RWPE2 (cell line): ENCODE measurements around the gene CARD9.

Experiments used
- ATAC-seq: fragments of 200-7000 bp; cut with Tn5 transposase; 3 replicates; pipeline ENCODE4 v1.9.1; 2021; ENCODE audit warnings: low read depth
- DNase-seq: peaks from one replicate; pipeline ENCODE4 v3.0.0-alpha.2; 2020; ENCODE audit warnings: low spot score
- H3K27ac ChIP-seq: fragments of 450-650 bp; 2 replicates; pipeline ENCODE4 v1.5.1; 2017; ENCODE audit warnings: mild to moderate bottlenecking; ENCODE audit not compliant: poor library complexity, severe bottlenecking
- H3K27me3 ChIP-seq: fragments of 250-450 bp; sonication (Bioruptor Pico); 2 replicates; pipeline ENCODE4 v1.5.1; 2021; ENCODE audit warnings: mild to moderate bottlenecking, moderate library complexity; ENCODE audit not compliant: insufficient read depth, poor library complexity, severe bottlenecking
- H3K36me3 ChIP-seq: fragments of 250-450 bp; sonication (Bioruptor Pico); 2 replicates; pipeline ENCODE4 v1.5.1; 2020; ENCODE audit warnings: low read depth, mild to moderate bottlenecking, moderate library complexity
- H3K4me1 ChIP-seq: fragments of 250-450 bp; sonication (Bioruptor Pico); 2 replicates; pipeline ENCODE4 v1.5.1; 2021; ENCODE audit warnings: mild to moderate bottlenecking, moderate library complexity; ENCODE audit not compliant: insufficient read depth, poor library complexity, severe bottlenecking
- H3K4me3 ChIP-seq: fragments of 250-450 bp; sonication (Bioruptor Pico); 2 replicates; pipeline ENCODE4 v1.5.1; 2021; ENCODE audit warnings: mild to moderate bottlenecking, moderate library complexity; ENCODE audit not compliant: severe bottlenecking
- H3K9me3 ChIP-seq: fragments of 250-450 bp; sonication (Bioruptor Pico); 2 replicates; pipeline ENCODE4 v1.5.1; 2021; ENCODE audit warnings: mild to moderate bottlenecking, moderate library complexity; ENCODE audit not compliant: severe bottlenecking
- TF ChIP-seq, protein P1 (sequence below): fragments of 450-650 bp; IDR thresholded peaks from one replicate; pipeline ENCODE4 v1.5.1; 2017; ENCODE audit warnings: mild to moderate bottlenecking, moderate library complexity; ENCODE audit not compliant: poor library complexity, severe bottlenecking

CARD9 gene

DNA sequence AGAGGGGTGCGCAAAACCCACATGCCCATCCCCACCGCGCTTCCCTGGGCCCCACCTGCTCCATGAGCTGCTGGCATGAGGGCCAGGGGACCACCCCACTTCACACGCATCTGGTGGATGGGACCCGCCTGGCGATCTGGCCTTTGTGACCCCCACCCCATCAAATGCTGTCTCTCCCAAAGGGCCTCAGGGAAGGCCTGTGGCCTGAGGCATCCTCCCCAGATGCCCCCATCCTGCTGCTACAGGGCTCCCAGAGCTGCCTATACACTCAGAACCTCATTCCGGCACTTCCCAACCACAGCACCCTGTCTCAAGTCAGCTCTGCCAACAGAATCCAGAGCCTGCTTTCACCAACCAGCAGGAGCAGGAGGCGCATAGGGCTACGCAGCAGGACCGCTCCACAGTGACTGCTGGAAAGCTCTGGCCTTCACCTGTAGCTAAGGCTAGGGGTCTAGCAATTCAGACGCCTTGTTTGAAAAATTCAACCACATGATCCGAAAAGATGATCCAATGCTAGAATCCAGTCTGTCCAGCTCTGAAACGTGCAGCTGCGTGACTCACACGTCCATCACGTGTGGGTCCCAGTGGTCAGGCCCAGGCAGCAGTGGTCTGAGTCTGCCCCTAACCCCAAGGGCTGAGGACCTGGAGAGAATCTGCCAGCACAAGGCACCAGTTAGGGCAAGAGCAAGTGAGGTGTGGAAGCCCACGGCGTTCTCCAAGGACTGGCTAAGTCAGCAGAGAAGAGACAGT lies 27.9 kb upstream of the CARD9 start:
- ATAC-seq (no peak), DNase-seq (no peak)
- H3K27ac ChIP-seq, result no peak overlapping the region
- H3K9me3 ChIP-seq, result no peaks in the 10 kb centered on the region
- H3K27me3 ChIP-seq, result no peaks in the 10 kb centered on the region
- H3K36me3 ChIP-seq, result peaks cover 52% of the 10 kb centered on the region
- TF ChIP-seq, protein P1, sequence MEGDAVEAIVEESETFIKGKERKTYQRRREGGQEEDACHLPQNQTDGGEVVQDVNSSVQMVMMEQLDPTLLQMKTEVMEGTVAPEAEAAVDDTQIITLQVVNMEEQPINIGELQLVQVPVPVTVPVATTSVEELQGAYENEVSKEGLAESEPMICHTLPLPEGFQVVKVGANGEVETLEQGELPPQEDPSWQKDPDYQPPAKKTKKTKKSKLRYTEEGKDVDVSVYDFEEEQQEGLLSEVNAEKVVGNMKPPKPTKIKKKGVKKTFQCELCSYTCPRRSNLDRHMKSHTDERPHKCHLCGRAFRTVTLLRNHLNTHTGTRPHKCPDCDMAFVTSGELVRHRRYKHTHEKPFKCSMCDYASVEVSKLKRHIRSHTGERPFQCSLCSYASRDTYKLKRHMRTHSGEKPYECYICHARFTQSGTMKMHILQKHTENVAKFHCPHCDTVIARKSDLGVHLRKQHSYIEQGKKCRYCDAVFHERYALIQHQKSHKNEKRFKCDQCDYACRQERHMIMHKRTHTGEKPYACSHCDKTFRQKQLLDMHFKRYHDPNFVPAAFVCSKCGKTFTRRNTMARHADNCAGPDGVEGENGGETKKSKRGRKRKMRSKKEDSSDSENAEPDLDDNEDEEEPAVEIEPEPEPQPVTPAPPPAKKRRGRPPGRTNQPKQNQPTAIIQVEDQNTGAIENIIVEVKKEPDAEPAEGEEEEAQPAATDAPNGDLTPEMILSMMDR, result no peak
- H3K4me1 ChIP-seq, result no peaks in the 10 kb centered on the region
- H3K4me3 ChIP-seq, result no peak overlapping the region

DNA sequence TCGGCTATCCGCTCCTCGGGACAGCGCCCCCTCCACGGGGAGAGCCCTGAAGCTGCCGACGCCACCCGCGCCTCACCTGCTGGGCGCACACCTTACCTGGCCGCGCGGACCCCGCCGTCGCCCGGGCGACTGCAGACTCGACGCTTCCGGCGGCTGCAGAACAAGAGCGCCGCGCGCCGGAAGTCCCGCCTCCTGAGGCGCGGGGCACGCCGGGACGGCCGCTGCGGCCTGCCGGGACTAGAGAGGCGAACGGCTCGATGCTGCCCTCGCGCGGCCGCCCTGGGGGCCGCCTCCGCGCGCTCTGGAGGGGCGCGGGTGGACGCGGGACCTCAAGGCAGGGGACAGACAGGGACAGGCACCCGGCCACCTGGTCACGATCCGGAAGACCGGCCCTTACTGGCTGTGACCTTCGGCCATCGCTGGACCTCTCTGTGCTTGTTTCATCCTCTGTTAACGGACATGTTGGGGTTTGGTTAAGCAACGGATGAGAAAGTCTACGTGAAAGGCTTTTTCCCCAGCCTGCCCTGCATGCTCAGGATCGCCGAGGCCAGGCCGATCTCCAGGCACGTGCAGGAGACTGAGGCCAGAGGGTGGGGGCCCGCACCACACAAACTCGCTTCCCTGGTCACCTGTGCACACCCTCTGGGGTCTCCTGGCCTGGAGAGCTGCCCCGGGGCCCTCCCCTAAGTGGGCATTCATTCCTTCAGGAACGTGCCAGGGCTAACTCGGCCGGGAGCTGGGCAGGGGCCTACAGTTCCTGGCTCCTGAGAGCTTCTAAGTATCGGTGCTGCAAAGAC lies 26.8 kb upstream of the CARD9 start, which contains the start of gene SNAPC4:
Gene SNAPC4 (minus strand): TSS at position 133 of the 797 bp plus-strand sequence. CDS start 1,742 bp downstream, outside the sequence.
- peak within 1 kb of the TSS; percentile 93 for H3K4me3 ChIP-seq
- ATAC-seq (peak; percentile 84), DNase-seq (no peak)
- H3K27ac ChIP-seq, result peak within 1 kb of the TSS; percentile 28
- no peaks in the 10 kb centered on the region for H3K27me3 ChIP-seq
- no peaks in the 10 kb centered on the region for H3K4me1 ChIP-seq
- peaks cover 51% of the 10 kb centered on the region for H3K36me3 ChIP-seq
- H3K9me3 ChIP-seq, result no peaks in the 10 kb centered on the region
- TF ChIP-seq, protein P1, result peak; percentile 98

DNA sequence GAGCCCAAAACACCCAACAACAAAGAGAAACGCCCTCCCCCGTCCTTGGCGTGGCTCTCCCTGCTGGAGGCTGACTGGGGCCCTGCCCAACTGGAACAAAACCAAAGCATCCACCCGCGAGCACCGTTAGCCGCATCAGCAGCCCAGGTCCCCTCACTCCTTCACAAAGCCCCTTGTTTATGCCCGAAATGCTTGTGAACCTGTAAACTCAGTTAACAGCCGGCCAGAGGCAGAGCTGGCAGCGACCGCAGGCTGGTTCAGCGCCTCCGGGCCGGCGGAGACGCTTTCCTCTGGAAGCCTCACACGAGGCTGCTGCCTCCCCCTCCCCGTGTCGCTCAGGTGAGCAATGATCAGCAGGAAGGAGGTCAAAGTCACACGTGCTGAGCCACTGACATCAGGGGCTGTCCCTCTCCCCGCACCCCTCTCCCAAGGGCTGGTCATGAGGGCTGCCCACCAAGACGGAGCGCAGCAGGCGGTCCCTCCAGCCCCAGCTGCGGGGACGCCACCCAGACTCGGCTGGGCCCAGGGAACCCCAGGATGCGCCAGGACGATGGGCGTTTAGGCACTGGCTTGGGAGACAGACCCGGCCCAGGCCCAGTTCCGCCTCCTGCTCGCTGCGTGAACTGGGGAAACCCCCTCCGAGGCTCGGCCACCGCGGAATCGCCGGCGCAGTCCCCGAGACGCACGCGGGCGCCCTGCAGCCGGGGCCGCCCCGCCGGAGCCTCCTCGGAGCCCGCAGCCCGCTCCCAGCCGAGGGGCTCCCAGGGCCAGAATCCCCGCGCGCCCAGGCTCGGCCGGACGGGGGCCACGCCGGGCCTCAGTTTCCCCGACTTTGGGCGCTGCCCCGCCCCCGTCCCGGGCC lies 25.9 kb upstream of the CARD9 start:
- peak overlapping the region; percentile 93 for H3K4me3 ChIP-seq
- no peaks in the 10 kb centered on the region for H3K9me3 ChIP-seq
- ATAC-seq, result peak; percentile 16
- peaks cover 51% of the 10 kb centered on the region for H3K36me3 ChIP-seq
- no peaks in the 10 kb centered on the region for H3K4me1 ChIP-seq
- peak overlapping the region; percentile 28 for H3K27ac ChIP-seq
- DNase-seq, result no peak
- H3K27me3 ChIP-seq, result no peaks in the 10 kb centered on the region
- TF ChIP-seq, protein P1, result no peak

DNA sequence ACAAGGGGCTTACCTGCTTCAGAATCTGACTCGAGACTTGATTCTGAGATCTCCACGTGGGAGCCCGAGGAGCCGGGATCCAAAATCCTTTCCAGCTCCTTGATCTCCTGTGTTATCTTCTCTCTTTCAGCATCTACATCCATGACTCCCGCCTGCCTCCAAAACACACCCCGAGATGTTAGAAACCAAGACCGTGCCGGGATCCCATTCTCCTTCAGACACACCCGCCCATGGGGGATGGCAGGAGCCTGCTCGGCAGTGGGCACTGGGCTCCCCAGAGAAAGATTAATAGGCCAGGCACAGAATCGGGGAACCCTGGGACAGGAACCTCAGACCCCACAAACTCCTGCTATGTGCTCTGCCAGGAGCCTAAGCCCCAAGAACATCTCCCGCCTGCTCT lies 24.8 kb upstream of the CARD9 start:
- no peak for ATAC-seq
- no peak overlapping the region for H3K27ac ChIP-seq
- H3K27me3 ChIP-seq, result no peaks in the 10 kb centered on the region
- TF ChIP-seq, protein P1, result no peak
- peaks cover 55% of the 10 kb centered on the region for H3K36me3 ChIP-seq
- no peak for DNase-seq
- H3K9me3 ChIP-seq, result no peaks in the 10 kb centered on the region
- no peak overlapping the region for H3K4me3 ChIP-seq
- no peaks in the 10 kb centered on the region for H3K4me1 ChIP-seq
